Nephron (organoid): Measurements from ENCODE around the gene TEX2.
"Not testable (repeated sequence)": the region's sequence is repeated elsewhere in the genome, so short reads cannot be mapped to it uniquely, and the experiment has no call there.

ENCODE experiments used
- H3K27ac Mint-ChIP-seq, 3 experiments: 2 replicates each; pipeline ENCODE4 v1.8.0; 2020; ENCODE audit warnings: mixed read lengths in 3 of 3, mild to moderate bottlenecking in 2 of 3, moderate library complexity in 1 of 3
- H3K27me3 Mint-ChIP-seq: 2 replicates; pipeline ENCODE4 v1.8.0; 2021; ENCODE audit warnings: low read depth, mild to moderate bottlenecking, moderate library complexity, mixed read lengths
- H3K36me3 Mint-ChIP-seq: 2 replicates; pipeline ENCODE4 v1.8.0; 2020; ENCODE audit warnings: low read depth, mixed read lengths
- H3K4me1 Mint-ChIP-seq: 2 replicates; pipeline ENCODE4 v1.8.0; 2020; ENCODE audit warnings: mixed read lengths
- H3K4me3 Mint-ChIP-seq, 3 experiments: 2 replicates each; pipeline ENCODE4 v1.8.0; 2020; ENCODE audit warnings: mild to moderate bottlenecking in 3 of 3, mixed read lengths in 3 of 3, moderate library complexity in 2 of 3
- H3K9me3 Mint-ChIP-seq: 2 replicates; pipeline ENCODE4 v1.8.0; 2020; ENCODE audit warnings: mixed read lengths
- TF ChIP-seq, protein P1 (sequence below), 3 experiments: fragments of 200-600 bp; sonication (generic); IDR thresholded peaks; one replicate each; pipeline ENCODE4 v1.5.0; 2021; ENCODE audit warnings: antibody characterized with exemption in 3 of 3; ENCODE audit not compliant: unreplicated experiment in 3 of 3

Gene TEX2

GRCh38 chr17:64190472-64190871 lies 72.6 kb downstream of the TEX2 start:
- TF ChIP-seq, protein P1, sequence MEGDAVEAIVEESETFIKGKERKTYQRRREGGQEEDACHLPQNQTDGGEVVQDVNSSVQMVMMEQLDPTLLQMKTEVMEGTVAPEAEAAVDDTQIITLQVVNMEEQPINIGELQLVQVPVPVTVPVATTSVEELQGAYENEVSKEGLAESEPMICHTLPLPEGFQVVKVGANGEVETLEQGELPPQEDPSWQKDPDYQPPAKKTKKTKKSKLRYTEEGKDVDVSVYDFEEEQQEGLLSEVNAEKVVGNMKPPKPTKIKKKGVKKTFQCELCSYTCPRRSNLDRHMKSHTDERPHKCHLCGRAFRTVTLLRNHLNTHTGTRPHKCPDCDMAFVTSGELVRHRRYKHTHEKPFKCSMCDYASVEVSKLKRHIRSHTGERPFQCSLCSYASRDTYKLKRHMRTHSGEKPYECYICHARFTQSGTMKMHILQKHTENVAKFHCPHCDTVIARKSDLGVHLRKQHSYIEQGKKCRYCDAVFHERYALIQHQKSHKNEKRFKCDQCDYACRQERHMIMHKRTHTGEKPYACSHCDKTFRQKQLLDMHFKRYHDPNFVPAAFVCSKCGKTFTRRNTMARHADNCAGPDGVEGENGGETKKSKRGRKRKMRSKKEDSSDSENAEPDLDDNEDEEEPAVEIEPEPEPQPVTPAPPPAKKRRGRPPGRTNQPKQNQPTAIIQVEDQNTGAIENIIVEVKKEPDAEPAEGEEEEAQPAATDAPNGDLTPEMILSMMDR (IDR thresholded peaks at IDR 0.05; ENCODE audit: unreplicated experiment in 3 of 3) = no peak
- no peak overlapping the region for H3K4me3 Mint-ChIP-seq
- H3K36me3 Mint-ChIP-seq = peaks cover 52% of the 10 kb centered on the region
- no peaks in the 10 kb centered on the region for H3K27me3 Mint-ChIP-seq
- no peak overlapping the region for H3K27ac Mint-ChIP-seq
- H3K9me3 Mint-ChIP-seq = no peaks in the 10 kb centered on the region
- peaks cover 35% of the 10 kb centered on the region for H3K4me1 Mint-ChIP-seq

DNA sequence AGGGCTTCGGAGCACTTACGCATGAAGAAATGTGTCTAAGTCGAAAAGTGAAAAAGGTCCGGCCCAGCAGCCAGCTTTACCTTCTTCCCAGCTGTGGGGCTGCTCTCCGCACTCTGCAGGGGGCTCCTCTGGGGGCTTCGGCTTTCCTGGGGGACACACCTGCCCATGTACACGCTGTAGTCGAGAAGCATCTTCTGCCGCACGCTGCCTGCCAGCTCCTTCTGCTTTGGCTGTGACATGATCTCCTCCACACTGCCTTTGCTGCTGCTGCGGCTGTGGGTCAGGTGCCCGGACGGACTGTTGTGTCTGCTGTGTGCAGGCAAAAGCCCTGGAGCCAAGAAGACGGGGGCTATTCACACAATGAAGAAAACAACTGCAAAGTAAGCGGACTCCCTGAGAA lies 75.0 kb downstream of the TEX2 start:
- peak overlapping the region; percentile 14 to 70 (median 66) for H3K4me3 Mint-ChIP-seq
- no peaks in the 10 kb centered on the region for H3K27me3 Mint-ChIP-seq
- H3K27ac Mint-ChIP-seq = peak overlapping the region; percentile 23 to 66 (median 59)
- H3K36me3 Mint-ChIP-seq = peaks cover 43% of the 10 kb centered on the region
- no peaks in the 10 kb centered on the region for H3K9me3 Mint-ChIP-seq
- TF ChIP-seq, protein P1 (IDR thresholded peaks at IDR 0.05; ENCODE audit: unreplicated experiment in 3 of 3) = no peak
- H3K4me1 Mint-ChIP-seq = peaks cover 27% of the 10 kb centered on the region

GRCh38 chr17:64187093-64187895 lies 75.8 kb downstream of the TEX2 start:
- Mint-ChIP-seq H3K4me3 (peak overlapping the region; percentile 15 to 72 (median 37)), H3K36me3 (peaks cover 35% of the 10 kb centered on the region), H3K4me1 (peaks cover 27% of the 10 kb centered on the region), H3K27me3 (no peaks in the 10 kb centered on the region), H3K27ac (peak overlapping the region in 2 of 3 experiments; percentile 31 to 59), H3K9me3 (no peaks in the 10 kb centered on the region)
- TF ChIP-seq, protein P1 (IDR thresholded peaks at IDR 0.05; ENCODE audit: unreplicated experiment in 3 of 3) = no peak

GRCh38 chr17:64186171-64187092 lies 76.6 kb downstream of the TEX2 start:
- peak overlapping the region in 1 of 3 experiments; percentile 34 for H3K4me3 Mint-ChIP-seq

DNA sequence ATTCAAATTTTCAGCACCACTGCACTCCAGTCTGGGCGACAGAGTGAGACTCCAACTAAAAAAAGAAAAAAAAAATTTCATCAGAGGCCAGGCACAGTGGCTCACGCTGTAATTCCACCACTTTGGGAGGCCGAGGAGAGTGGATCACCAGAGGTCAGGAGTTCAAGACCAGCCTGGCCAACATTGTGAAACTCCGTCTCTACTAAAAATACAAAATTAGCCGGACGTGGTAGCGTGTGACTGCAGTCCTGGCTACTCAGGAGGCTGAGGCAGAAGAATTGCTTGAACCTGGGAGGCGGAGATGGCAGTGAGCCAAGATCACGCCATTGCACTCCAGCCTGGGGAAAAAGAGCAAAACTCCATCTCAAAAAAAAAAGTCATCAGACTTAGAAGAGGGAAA lies 77.5 kb downstream of the TEX2 start:
- not testable (repeated sequence) for H3K9me3 Mint-ChIP-seq, H3K27me3 Mint-ChIP-seq, H3K27ac Mint-ChIP-seq
- Mint-ChIP-seq H3K36me3 (peaks cover 29% of the 10 kb centered on the region), H3K4me1 (peaks cover 29% of the 10 kb centered on the region), H3K4me3 (peak overlapping the region in 1 of 3 experiments; percentile 37)

More at GRCh38 chr17:64186171-64187092, 76.6 kb downstream of the TEX2 start:
- TF ChIP-seq, protein P1 (IDR thresholded peaks at IDR 0.05; ENCODE audit: unreplicated experiment in 3 of 3) = no peak
- Mint-ChIP-seq H3K4me1 (peaks cover 27% of the 10 kb centered on the region), H3K27me3 (no peaks in the 10 kb centered on the region), H3K9me3 (no peaks in the 10 kb centered on the region), H3K27ac (no peak overlapping the region), H3K36me3 (peaks cover 35% of the 10 kb centered on the region)

DNA sequence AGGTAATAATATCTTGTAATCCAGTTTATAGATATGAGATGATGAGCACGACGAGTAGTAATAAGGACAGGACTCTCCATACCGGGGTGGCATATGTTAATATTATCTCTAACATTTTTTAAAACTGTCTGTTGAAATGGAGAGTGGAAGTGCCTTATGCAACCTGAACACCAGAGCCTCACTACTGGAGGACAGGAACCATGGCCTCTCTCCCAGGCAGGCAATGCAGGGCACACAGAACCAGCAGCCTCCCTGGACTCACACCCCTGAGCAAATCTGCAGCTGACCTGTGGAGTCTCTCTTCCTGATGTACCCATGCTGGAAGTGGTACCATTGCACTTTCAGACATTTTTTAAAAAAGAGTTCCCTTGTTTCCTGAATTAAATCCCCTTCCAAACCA lies 78.0 kb downstream of the TEX2 start:
- H3K36me3 Mint-ChIP-seq = peaks cover 31% of the 10 kb centered on the region
- no peaks in the 10 kb centered on the region for H3K27me3 Mint-ChIP-seq
- H3K9me3 Mint-ChIP-seq = no peaks in the 10 kb centered on the region
- no peak overlapping the region for H3K27ac Mint-ChIP-seq
- TF ChIP-seq, protein P1 (IDR thresholded peaks at IDR 0.05; ENCODE audit: unreplicated experiment in 3 of 3) = no peak
- no peak overlapping the region for H3K4me3 Mint-ChIP-seq
- H3K4me1 Mint-ChIP-seq = peaks cover 30% of the 10 kb centered on the region
